H9 (cell line): Measurements from ENCODE around the gene DGLUCY. TPM values are rescaled to one million over a fixed set of nuclear protein-coding genes. Genes with fewer than 3 reads are reported as not detected.

Experiments
- DNase-seq: peaks from one replicate; pipeline ENCODE4 v3.0.0-alpha.2; 2017
- H2AFZ ChIP-seq: one replicate; pipeline ENCODE4 v1.6.1; 2013; ENCODE audit warnings: mild to moderate bottlenecking, low read length, control low read depth, moderate library complexity
- H2AK5ac ChIP-seq: 2 replicates; pipeline ENCODE4 v1.6.1; 2013; ENCODE audit warnings: low read length, control low read depth, mixed read lengths; ENCODE audit not compliant: insufficient read length
- H2BK120ac ChIP-seq: one replicate; pipeline ENCODE4 v1.6.1; 2013; ENCODE audit warnings: low read depth, mild to moderate bottlenecking, low read length, control low read depth, inconsistent platforms; ENCODE audit not compliant: poor library complexity, severe bottlenecking
- H2BK12ac ChIP-seq: 2 replicates; pipeline ENCODE4 v1.6.1; 2013; ENCODE audit warnings: low read length, control low read depth, mixed read lengths, low read depth; ENCODE audit not compliant: insufficient read length
- H2BK15ac ChIP-seq: 2 replicates; pipeline ENCODE4 v1.6.1; 2013; ENCODE audit warnings: low read depth, low read length, control low read depth
- H2BK20ac ChIP-seq: one replicate; pipeline ENCODE4 v1.6.1; 2013; ENCODE audit warnings: low read depth, mild to moderate bottlenecking, low read length, control low read depth, inconsistent platforms; ENCODE audit not compliant: poor library complexity, severe bottlenecking
- H2BK5ac ChIP-seq: 2 replicates; pipeline ENCODE4 v1.6.1; 2013; ENCODE audit warnings: low read length, control low read depth, mixed read lengths; ENCODE audit not compliant: insufficient read length
- H3K14ac ChIP-seq: 2 replicates; pipeline ENCODE4 v1.6.1; 2013; ENCODE audit warnings: low read length, control low read depth; ENCODE audit not compliant: insufficient read depth
- H3K18ac ChIP-seq: 2 replicates; pipeline ENCODE4 v1.6.1; 2013; ENCODE audit warnings: low read depth, mild to moderate bottlenecking, mixed read lengths, low read length, control low read depth; ENCODE audit not compliant: insufficient read length
- H3K23ac ChIP-seq: 2 replicates; pipeline ENCODE4 v1.6.1; 2013; ENCODE audit warnings: low read length, control low read depth, mixed read lengths, low read depth; ENCODE audit not compliant: insufficient read length
- H3K23me2 ChIP-seq: 2 replicates; pipeline ENCODE4 v1.6.1; 2013; ENCODE audit warnings: low read depth, mild to moderate bottlenecking, mixed read lengths, low read length, control low read depth; ENCODE audit not compliant: insufficient read length, poor library complexity, severe bottlenecking
- H3K27ac ChIP-seq: 2 replicates; pipeline ENCODE4 v1.5.1; 2013; ENCODE audit warnings: low read length, control low read depth, mixed read lengths, low read depth; ENCODE audit not compliant: insufficient read length
- H3K27me3 ChIP-seq: 2 replicates; pipeline ENCODE4 v1.6.1; 2013; ENCODE audit warnings: low read length, control low read depth, inconsistent platforms; ENCODE audit not compliant: insufficient read depth
- H3K4ac ChIP-seq: 2 replicates; pipeline ENCODE4 v1.6.1; 2013; ENCODE audit warnings: low read depth, mild to moderate bottlenecking, control low read depth, inconsistent platforms, low read length, moderate library complexity
- H3K4me1 ChIP-seq: 2 replicates; pipeline ENCODE4 v1.6.1; 2013; ENCODE audit warnings: low read length, control low read depth, inconsistent platforms; ENCODE audit not compliant: insufficient read depth
- H3K4me2 ChIP-seq: 2 replicates; pipeline ENCODE4 v1.6.1; 2013; ENCODE audit warnings: low read length, control low read depth, mixed read lengths; ENCODE audit not compliant: insufficient read length, insufficient read depth
- H3K56ac ChIP-seq: 2 replicates; pipeline ENCODE4 v1.6.1; 2013; ENCODE audit warnings: low read depth, mild to moderate bottlenecking, mixed read lengths, low read length, control low read depth; ENCODE audit not compliant: insufficient read length
- H3K79me1 ChIP-seq: 2 replicates; pipeline ENCODE4 v1.6.1; 2013; ENCODE audit warnings: low read depth, mild to moderate bottlenecking, moderate library complexity, low read length, control low read depth, inconsistent platforms; ENCODE audit not compliant: insufficient read depth, poor library complexity, severe bottlenecking
- H3K79me2 ChIP-seq: 2 replicates; pipeline ENCODE4 v1.6.1; 2013; ENCODE audit warnings: low read length, control low read depth, inconsistent platforms; ENCODE audit not compliant: insufficient read depth
- H3K9ac ChIP-seq: 2 replicates; pipeline ENCODE4 v1.6.1; 2013; ENCODE audit warnings: low read length, control low read depth, mixed read lengths; ENCODE audit not compliant: insufficient read length; ENCODE audit errors: extremely low read depth
- H3K9me3 ChIP-seq: one replicate; pipeline ENCODE4 v1.6.1; 2013; ENCODE audit warnings: low read depth, low read length, inconsistent platforms; ENCODE audit not compliant: control insufficient read depth
- H3T11ph ChIP-seq: one replicate; pipeline ENCODE4 v1.6.1; 2013; ENCODE audit warnings: mild to moderate bottlenecking, low read length, control low read depth, inconsistent platforms
- H4K20me1 ChIP-seq: one replicate; pipeline ENCODE4 v1.6.1; 2013; ENCODE audit not compliant: control insufficient read depth, insufficient read length, insufficient read depth
- H4K5ac ChIP-seq: 2 replicates; pipeline ENCODE4 v1.6.1; 2013; ENCODE audit warnings: low read depth, mild to moderate bottlenecking, mixed read lengths, low read length, control low read depth; ENCODE audit not compliant: insufficient read length
- H4K8ac ChIP-seq: replicated peaks from 2 replicates; pipeline ENCODE4 v1.6.1; 2013; ENCODE audit warnings: low read length, control low read depth, mixed read lengths, low read depth; ENCODE audit not compliant: insufficient read length
- H4K91ac ChIP-seq: 2 replicates; pipeline ENCODE4 v1.6.1; 2013; ENCODE audit warnings: low read depth, mild to moderate bottlenecking, moderate library complexity, mixed read lengths, low read length, control low read depth; ENCODE audit not compliant: insufficient read length
- H3K27ac Mint-ChIP-seq, 3 experiments: 2 replicates in 2 of 3; 3 replicates in 1 of 3; pipeline ENCODE4 v1.8.0; 2020 to 2021; ENCODE audit warnings: mixed read lengths in 3 of 3, mild to moderate bottlenecking in 1 of 3, moderate library complexity in 1 of 3
- H3K27me3 Mint-ChIP-seq: 2 replicates; pipeline ENCODE4 v1.8.0; 2021; ENCODE audit warnings: low read depth, mild to moderate bottlenecking, moderate library complexity, mixed read lengths
- H3K36me3 Mint-ChIP-seq, 3 experiments: 2 replicates in 2 of 3; 3 replicates in 1 of 3; pipeline ENCODE4 v1.8.0; 2020 to 2021; ENCODE audit warnings: low read depth in 3 of 3, mixed read lengths in 3 of 3; ENCODE audit not compliant: insufficient read depth in 1 of 3
- H3K4me1 Mint-ChIP-seq, 2 experiments: 2 replicates each; pipeline ENCODE4 v1.8.0; 2020; ENCODE audit warnings: mixed read lengths in 2 of 2
- H3K4me3 Mint-ChIP-seq, 2 experiments: 2 replicates in 1 of 2; 3 replicates in 1 of 2; pipeline ENCODE4 v1.8.0; 2020 to 2021; ENCODE audit warnings: mild to moderate bottlenecking in 2 of 2, mixed read lengths in 2 of 2, moderate library complexity in 1 of 2
- H3K9me3 Mint-ChIP-seq, 2 experiments: 2 replicates in 1 of 2; 3 replicates in 1 of 2; pipeline ENCODE4 v1.8.0; 2020; ENCODE audit warnings: mild to moderate bottlenecking in 2 of 2, mixed read lengths in 2 of 2, moderate library complexity in 1 of 2
- CTCF ChIP-seq: fragments of 200-600 bp; sonication (generic); conservative IDR thresholded peaks from 3 replicates; pipeline ENCODE4 v1.8.0; 2021; ENCODE audit warnings: antibody characterized with exemption, mild to moderate bottlenecking
- WGBS: extraction: QIAGEN DNeasy Blood & Tissue Kit; methylation state at CpG from one replicate; pipeline ENCODE4 v1.1.7; 2013; ENCODE audit warnings: missing lambda C conversion rate, low lambda C conversion rate, mixed read lengths; ENCODE audit not compliant: insufficient read length; ENCODE audit errors: extremely low coverage; 5-methylcytosine and 5-hydroxymethylcytosine counted together
- total RNA-seq: library from RNA; stranded (reverse); gene quantifications from 2 replicates; pipeline ENCODE4 v1.2.1, GENCODE V29; 2021

Gene DGLUCY
- total RNA-seq, 1 experiment from 2014 or later: 29.6 TPM

- no peaks in the 10 kb centered on the region for H3K27me3 ChIP-seq
- H2AK5ac ChIP-seq: no peak overlapping the region
- no peak overlapping the region for H2BK15ac ChIP-seq
- Mint-ChIP-seq H3K27ac (peak overlapping the region in 2 of 3 experiments; percentile 14 to 67; a peak in 2 of 7 replicates), H3K27me3 (no peaks in the 10 kb centered on the region), H3K4me1 (peaks cover 13 to 17% of the 10 kb centered on the region in 2 experiments), H3K4me3 (no peak overlapping the region), H3K36me3 (peaks cover 0 to 10% (median 6%) of the 10 kb centered on the region in 3 experiments; a peak in 5 of 7 replicates), H3K9me3 (no peaks in the 10 kb centered on the region)
- no peak overlapping the region for H3K14ac ChIP-seq
- H3K9ac ChIP-seq: no peak overlapping the region
- peak; percentile 78 for TF ChIP-seq CTCF
- H3K18ac ChIP-seq: no peak overlapping the region
- no peaks in the 10 kb centered on the region for H4K20me1 ChIP-seq
- H3K23me2 ChIP-seq: no peaks in the 10 kb centered on the region
- no peak overlapping the region for H2BK12ac ChIP-seq
- H3K79me1 ChIP-seq: no peaks in the 10 kb centered on the region
- H3K27ac ChIP-seq: no peak overlapping the region
- H2AFZ ChIP-seq: no peak overlapping the region
- no peak overlapping the region for H3T11ph ChIP-seq
- no peaks in the 10 kb centered on the region for H3K79me2 ChIP-seq
- H2BK20ac ChIP-seq: no peak overlapping the region
- H3K56ac ChIP-seq: no peak overlapping the region
- H4K91ac ChIP-seq: no peak overlapping the region
- no CpG with 5 or more reads among the region's 3 CpGs for WGBS
- H3K4ac ChIP-seq: no peak overlapping the region
- H2BK5ac ChIP-seq: no peak overlapping the region
- H2BK120ac ChIP-seq: no peak overlapping the region
- no peak overlapping the region for H3K23ac ChIP-seq
- H4K8ac ChIP-seq: no peak overlapping the region
- H3K9me3 ChIP-seq: no peaks in the 10 kb centered on the region
- no peaks in the 10 kb centered on the region for H3K4me1 ChIP-seq
- DNase-seq: peak; percentile 70
- no peak overlapping the region for H4K5ac ChIP-seq
- H3K4me2 ChIP-seq: no peak overlapping the region
These were observed 26.8 kb downstream of the DGLUCY start for GRCh38 chr14:91140672-91141071.
